HG03039 (cell line): ENCODE data around the gene C10orf88.
"Not testable (repeated sequence)": the region's sequence is repeated elsewhere in the genome, so short reads cannot be mapped to it uniquely, and the experiment has no call there.

Experiments
- ATAC-seq: cut with Tn5 transposase; IDR thresholded peaks from one replicate; pipeline ENCODE4 v1.9.1; 2021; ENCODE audit warnings: mild to moderate bottlenecking, moderate library complexity; ENCODE audit not compliant: unreplicated experiment

Gene C10orf88

GRCh38 chr10:122962405-122962804, 8.4 kb upstream of the C10orf88 start:
- ATAC-seq, result no peak

DNA sequence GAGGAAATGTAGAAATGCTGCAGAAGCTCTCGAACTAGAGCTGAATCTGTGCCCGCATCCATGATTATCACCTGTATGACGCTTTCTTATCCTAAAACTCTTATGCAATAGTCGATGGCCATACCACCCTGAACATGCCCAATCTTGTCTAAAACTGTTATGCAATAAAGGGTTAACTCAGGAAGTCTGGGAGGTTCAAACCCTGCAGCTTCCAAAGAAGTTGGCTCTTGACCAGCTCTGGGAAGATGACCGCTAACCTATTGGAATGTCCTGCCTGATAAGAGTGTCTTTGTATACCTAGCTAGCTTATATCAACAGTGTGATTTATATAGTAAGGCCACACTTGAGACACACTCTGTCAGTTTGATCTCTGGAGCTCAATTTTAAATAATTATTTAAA, 3.4 kb upstream of the C10orf88 start:
- no peak for ATAC-seq

DNA sequence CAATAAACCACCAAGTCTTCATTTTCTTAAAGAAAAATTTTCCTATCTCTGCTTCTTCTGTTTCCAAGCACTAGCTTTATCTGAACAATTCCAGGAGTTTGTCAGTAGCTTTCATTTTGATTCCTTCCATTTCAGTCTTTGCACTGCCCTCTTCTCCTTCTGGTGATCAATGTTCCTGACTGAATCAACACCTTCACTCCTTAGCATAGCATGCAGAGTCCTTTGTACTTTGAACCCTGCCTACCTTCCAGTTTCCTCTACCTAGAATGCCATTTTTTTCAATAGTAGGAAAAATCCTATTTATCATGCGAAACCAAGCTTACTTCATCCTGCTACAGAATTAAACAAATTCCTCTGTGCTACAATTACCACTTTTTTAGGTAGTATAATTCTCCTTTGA, 1.9 kb upstream of the C10orf88 start:
- ATAC-seq, result no peak

GRCh38 chr10:122954731-122955050, 664 bp upstream of the C10orf88 start:
- ATAC-seq, result no peak

GRCh38 chr10:122949296-122949695, 4.7 kb downstream of the C10orf88 start:
- no peak for ATAC-seq

GRCh38 chr10:122939856-122940543, 14.0 kb downstream of the C10orf88 start:
- no peak for ATAC-seq

- ATAC-seq, result no peak
Observed at GRCh38 chr10:122939133-122939855, 14.7 kb downstream of the C10orf88 start.

- no peak for ATAC-seq
Observed at GRCh38 chr10:122931088-122931906, 22.7 kb downstream of the C10orf88 start.

DNA sequence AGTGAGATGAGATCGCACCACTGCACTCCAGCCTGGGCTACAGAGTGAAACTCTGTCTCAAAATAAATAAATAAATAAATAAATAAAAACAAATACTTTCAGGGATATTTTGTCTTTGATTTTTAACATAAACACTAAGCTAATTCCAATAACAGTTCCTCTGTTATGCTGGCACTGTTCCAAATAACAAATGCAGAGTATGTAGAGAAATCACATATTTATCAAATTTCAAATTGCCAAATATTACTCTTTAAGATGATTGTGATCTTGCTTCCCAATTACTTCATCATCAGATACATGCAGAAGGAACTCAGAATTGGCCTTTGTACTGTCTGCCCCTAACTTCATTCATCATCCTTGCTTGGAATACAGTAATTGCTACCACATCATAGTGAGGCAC, 23.9 kb downstream of the C10orf88 start:
- no peak for ATAC-seq

DNA sequence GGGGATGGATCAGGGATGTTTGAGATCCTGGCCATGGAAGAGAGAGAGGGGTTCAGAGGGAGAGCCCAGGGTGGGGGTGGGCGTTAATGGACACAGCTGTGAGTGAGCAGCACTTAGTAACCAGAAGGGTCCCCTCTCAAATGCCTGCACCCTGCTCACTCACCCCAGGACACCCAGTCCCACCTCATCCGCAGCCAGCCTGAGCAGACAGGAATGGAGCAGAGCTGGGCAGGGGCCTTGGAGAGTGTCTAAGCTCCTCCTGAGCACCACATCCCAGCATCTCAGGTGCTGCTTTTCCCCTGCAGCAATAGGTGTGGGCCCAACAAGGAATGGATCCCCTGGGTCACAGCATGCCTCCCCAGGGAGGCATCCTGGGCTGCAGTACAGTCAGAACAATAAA, 38.3 kb downstream of the C10orf88 start:
- no peak for ATAC-seq

GRCh38 chr10:122911889-122912484, 42.0 kb downstream of the C10orf88 start:
- ATAC-seq, result no peak

- ATAC-seq, result no peak
Observed at GRCh38 chr10:122910310-122910709, 43.7 kb downstream of the C10orf88 start, which contains the start of gene FAM24A. TSS of gene FAM24A (plus strand) at chr10:122910610. CDS start at chr10:122911635, 1,025 bp downstream.

DNA sequence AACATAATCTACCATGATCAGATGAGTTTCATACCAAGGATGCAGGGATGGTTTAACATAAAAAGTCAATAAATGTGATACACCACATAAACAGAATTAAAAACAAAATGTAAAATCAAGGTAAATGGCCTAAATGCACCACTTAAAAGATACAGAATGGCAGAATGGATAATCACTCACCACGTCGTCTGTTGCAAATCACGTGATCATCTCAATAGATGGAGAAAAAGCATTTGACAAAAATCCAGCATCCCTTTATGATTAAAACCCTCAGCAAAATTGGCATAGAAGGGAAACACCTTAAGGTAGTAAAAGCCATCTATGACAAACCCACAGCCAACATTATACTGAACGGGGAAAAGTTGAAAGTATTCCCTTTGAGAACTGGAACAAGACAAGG, 50.2 kb downstream of the C10orf88 start:
- not testable (repeated sequence) for ATAC-seq

GRCh38 chr10:122894261-122894944, 59.6 kb downstream of the C10orf88 start:
- no peak for ATAC-seq

DNA sequence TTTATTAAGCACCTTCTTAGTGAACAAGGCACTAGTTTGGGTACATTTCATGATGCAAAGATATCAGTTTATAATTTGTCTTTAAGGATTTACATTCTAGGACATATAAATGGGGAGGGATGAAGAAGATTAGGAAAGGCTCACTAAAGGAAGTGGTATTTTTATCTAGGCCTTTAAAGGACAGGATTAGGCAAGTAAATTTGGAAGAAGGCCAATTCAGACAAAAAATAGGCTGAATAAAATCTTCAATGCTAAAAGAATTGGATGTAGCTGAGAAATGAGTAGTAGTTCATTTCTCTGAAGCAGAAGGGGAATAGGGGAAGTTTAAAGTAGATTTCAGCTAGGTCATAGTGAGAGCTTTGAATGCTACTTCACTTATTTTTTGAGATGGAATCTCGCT, 69.9 kb downstream of the C10orf88 start:
- no peak for ATAC-seq

DNA sequence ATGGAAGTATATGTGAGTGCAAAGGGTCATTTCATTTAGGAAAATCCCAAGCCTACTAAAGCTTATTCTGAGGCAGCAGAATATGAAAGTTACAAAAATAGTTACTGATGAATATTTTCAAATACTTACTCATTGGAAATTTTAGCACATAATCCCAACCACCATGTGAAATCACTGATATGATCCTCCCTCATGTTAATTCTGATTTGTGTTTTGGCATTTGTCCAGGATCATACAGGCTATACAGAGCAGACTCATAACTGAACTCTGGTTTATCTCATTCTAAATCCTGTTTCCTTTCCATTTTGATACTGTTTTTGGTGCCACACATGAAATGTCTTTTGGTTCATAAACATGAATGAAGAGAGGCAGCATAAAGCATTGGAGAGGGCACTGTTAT, 71.3 kb downstream of the C10orf88 start:
- no peak for ATAC-seq
